Right hindlimb (tissue), 1 donor: Measurements from ENCODE around the gene PSMF1.

Experiments used
- DNase-seq: peaks from one replicate; pipeline ENCODE4 v3.0.0-alpha.2; 2018

PSMF1 gene

DNA sequence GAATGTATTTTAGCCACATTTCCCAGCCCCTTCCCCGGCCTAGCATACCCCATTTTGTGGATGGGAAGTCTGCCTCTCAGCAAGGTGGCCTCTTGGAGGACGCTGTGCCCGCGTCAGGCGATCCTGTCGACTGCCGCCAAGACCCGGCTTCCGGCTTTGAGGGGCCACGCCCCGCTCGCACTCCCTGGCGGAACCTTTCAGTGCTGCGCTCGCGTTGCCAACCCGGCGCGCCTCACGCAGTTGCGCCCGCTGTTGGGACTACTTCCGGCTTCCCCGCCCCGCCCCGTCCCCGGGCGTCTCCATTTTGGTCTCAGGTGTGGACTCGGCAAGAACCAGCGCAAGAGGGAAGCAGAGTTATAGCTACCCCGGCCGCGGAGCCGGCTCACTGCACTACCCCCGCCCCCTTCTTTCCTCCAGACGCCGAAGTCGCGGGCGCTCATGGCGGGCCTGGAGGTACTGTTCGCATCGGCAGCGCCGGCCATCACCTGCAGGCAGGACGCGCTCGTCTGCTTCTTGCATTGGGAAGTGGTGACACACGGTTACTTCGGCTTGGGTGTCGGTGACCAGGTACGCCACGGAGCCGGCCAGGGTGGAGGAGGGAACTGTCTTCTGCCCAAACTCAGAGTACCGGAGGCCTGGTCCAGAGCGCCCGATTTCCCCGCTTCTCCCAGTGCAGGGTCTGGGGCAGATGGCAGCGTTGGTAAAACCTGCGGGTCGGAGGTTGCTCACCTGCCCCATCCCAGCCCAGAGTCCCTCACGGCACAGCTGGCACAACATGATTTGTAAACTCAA lies at the start of gene PSMF1:
Gene PSMF1, plus strand, starts transcription at position 267 of the 792 bp plus-strand sequence. Its CDS starts 172 bp downstream, at position 439.
- DNase-seq = peak; percentile 96

- no peak for DNase-seq
Measured at GRCh38 chr20:1072258-1072657, 46.1 kb upstream of the PSMF1 start.

- DNase-seq = no peak
Measured at GRCh38 chr20:1075616-1076015, 42.8 kb upstream of the PSMF1 start.

DNA sequence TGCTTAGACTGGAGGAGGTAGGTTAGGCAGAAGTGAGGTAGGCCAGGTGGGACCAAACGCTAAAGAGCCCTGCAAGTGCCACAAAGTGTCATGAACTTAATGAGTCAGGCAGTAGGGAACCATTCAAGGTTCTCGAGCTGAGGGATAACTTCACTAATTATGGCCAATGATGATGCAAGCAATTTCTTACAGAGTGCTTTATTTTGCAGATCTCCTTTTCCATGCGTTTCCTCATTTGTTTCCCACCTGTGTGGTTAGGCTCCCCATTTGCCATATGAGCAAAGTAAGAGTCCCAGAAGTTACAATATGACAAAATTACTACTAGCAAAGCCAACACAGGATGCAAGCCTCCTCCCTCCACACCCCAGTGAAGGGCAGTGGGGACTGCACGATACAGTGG lies 36.5 kb upstream of the PSMF1 start:
- no peak for DNase-seq

DNA sequence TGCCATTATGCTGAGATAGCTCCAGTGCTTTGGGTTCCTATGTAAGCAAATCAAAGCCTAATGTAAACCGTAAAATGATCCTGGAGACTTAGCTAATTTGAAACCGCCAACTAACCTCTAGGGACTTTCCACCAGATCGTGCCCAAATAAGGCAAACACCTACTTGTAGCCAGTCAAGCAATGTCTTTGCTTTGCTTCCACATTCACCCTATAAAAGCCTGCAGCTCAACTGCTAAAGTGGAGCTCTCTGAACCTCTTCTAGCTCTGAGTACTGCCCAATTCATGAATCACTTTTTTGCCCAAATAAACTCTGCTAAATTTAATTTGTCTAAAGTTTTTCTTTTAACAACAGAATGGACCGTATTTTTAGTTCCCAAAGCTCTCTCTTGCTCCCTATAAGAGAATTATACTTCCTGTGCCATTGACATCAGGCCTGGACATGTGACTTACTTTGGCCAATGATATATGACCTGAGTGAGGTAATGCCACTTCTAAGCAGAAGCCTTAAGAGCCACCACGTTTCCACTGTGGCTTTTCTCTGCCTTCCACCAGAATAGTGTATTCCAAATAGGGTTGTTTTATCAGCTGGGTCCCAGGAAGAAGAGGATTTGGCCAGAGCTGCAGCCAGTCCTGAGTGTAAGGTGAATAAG lies 34.8 kb upstream of the PSMF1 start:
- no peak for DNase-seq

DNA sequence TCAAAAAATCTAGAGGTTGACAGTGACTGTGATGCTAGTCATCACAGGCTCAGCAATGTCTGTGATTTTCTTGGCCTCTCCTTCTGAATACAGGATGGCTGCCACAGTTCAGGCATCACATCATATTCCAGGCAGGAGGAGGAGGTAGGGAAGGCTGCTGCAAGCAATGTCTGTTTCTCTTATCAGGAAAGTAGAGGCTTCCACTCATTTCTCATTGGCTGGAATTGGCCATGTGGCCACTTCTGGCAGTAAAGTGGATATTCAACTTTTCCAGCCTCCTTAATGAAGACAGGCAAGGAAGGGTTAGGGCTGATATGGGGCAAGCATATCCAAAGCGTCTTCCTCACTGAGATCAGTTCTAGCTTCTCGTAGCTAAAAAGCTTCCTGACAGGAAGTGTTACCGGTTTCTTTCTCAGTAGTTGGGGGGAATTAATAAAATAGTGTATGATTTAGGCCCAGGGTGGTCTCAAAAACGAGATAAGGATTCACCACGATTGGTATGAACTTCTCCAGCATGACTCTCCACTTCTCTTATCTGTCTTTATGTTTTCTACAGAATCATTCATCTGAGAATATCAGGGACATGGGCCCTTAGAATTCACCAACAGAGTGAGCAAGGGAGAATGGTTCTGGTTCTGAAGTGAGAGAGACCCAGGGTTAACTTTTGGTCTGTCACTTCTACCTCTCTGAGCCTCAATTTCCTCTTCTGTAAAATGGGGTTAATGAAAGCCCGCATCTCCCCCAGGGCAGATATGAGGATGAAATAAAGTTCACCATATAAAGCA lies 32.7 kb upstream of the PSMF1 start:
- DNase-seq = no peak

DNA sequence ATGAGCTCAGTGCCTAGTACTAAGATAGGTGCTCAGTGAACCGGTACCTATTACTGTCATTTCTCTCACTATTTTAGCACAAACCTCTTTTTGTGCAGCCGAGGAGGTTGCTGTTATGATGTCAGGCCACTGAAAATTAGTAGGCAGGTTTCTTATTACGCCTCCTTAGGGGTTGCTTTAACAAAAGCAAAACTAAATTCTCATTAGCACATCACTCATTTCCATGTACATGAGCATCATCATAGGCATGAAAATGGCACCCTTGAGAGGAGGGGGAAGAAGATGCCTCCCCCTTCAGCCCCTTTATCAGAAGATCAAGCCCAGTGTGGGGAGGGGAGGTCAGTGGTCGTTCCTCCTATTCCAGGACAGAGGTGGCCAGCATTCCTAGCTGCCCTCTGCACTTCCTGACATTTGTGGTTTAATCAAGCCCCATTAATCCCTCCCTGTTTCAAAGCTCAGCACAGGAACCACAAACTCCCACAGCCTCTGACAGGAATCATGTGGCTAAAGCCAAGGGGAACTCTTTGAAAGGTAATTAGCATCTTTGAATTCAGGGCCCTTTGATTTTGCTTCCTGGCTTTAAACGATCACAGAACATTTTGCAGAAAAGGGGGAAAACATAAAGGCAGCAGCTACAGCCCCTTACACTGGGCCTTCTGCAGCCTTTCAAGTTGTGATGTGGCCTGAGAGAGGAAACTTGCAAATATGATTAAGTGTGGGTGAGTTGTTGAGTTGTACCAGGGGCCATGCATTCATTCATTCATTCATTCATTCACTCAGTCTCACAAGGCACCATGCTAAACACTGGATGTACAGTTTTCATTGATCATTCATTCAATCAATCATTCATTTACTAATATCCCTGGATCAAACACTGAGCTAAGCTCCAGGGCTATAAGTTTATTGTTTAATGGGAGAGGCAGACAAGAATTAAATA lies 31.9 kb upstream of the PSMF1 start:
- no peak for DNase-seq

GRCh38 chr20:1087311-1087905 lies 31.0 kb upstream of the PSMF1 start:
- DNase-seq = no peak

DNA sequence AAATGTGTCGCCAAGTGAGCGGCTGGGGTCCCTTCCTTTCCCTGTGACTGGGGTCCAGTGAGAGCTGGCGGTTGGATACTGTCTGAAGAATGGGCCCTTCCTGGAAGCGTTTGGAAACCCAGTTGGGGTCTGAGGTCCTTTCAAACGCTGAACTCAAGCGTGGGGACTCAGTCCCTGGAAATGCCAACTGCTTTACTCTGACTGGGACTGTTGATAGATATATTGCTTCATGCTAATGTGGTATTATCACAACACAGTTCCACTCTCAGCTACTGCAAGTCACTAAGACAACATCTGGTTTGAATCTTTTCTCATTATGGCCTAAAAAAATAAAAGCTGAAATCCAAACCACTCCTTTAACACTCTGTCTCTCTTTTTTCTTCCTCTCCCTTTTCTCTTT lies 23.7 kb upstream of the PSMF1 start:
- DNase-seq = no peak

DNA sequence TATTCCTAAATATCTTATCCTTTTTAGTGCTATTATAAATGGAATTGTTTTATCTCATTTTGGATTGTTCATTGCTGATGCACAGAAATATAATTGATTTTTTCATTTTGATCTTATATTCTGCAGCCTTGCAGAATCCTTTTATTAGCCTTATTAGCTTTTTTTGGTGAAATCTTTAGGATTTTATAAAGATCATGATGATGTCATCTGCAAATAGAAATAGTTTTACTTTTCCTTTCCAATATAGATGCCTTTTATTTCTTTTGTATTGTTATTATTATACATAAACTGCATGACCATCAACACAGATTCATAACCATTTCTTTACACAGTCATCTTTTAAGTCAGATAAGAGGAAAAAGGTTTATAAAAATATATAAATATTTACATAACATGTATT lies 16.9 kb upstream of the PSMF1 start:
- no peak for DNase-seq

DNA sequence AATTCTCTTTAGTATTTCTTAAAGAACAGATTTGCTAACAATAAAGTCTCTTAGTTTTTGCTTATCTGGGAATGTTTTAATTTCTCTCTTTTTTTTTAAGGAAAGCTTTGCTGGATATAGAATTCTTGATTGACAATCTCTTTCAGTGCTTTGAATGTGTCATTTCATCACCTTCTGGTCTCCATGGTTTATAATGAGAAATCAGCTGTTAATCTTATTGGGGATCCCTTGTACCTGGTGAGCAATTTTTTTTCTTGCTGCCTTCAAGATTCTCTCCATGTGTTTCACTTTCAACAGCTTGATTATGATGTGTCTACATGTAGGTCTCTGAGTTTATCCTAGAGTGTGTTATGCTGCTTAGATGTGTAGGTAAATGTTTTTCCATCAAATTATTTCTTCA lies 16.4 kb upstream of the PSMF1 start:
- no peak for DNase-seq

DNA sequence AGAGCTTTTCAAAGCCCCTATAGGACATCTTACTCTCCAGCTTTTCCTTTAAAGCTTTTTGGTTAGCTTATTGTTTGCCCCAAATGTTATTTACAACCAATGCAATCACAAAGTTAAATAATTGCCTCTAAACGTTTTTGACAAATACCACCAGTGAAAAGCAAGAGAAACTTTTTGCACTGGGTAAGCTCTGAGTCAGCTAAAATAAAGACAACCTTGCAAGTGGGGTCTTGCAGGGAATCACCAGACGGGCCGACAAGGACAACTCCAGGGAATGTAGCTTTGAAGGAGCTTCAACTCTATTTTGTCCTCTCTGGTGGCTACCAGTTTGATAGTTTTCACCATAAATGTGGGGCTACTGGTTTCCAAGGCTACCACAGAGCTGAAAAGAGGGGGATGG lies 14.7 kb upstream of the PSMF1 start:
- DNase-seq = no peak

DNA sequence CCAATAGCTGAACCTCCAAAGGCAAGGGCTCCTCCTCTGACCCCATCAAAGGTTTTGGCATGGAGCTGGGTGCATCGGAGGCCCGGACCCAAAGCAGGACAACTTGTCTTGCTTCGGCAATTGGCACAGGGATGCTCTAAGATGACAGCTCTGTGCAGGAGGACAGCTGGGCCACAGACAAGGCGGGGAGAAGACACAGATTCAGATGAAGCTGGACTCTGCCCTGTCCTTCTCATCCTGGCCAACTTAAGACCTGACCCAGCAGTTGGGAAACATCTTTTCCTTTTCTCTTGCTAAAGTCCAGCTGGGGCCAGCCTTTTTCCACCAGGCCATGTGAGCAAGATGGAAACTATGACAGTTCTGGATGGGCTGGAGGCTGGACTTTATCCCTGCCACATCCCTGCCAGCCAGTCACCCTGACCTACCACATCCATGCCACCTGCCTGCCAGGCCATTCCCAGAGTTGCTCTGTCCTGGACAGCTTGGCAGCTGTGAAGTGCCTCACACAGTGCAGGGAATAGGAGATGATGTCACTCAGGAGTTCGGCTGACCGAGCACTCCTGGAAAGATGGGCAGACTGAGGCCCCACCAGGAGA lies 12.7 kb upstream of the PSMF1 start:
- DNase-seq = no peak

DNA sequence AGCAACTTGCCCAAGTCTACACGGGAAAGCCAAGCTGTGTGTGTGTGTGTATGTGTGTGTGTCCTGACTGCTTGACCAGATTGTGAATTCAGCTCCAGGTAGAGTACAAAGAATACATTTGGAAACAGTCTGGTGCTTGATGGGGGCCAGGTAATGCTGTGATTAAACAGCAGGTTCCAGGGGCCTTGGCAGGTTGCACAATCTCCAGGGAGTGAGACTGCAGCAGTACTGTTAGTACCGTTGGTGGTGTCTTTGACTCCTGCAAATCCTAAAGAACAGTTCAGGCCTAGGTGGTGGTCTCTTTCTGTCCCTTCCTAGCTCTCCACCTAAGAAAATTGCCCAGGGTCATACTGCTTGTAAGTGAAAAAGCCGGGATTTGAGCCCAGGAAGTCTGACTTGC lies 11.2 kb upstream of the PSMF1 start:
- no peak for DNase-seq

DNA sequence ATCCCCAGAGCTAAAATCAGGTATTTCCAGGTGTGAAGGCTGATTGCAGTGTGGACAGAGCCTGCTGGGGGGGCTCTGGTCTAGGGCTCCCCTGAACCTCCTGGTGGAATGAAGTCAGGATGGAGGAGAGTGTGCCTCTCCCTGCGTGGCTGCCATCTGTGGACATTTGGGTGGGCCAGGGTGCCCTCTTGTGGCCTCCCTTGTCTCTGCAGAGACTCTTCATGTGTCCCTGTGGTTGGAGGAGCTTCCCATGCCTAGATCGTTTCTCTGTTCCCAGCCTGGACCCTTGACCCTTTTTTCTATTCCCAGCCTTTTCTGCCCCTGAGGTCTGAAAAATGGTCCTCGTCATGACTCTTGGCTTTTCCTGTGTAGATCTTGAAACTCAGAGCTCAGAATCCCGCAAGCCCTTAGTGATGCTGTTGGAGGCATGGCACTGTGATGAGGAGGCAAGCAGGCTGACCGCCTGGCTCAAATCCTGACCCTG lies 9.9 kb upstream of the PSMF1 start:
- peak; percentile 50 for DNase-seq

- no peak for DNase-seq
Measured at GRCh38 chr20:1112908-1113307, 5.5 kb upstream of the PSMF1 start.

- no peak for DNase-seq
Measured at GRCh38 chr20:1118004-1118335, 432 bp upstream of the PSMF1 start.

- no peak for DNase-seq
Measured at GRCh38 chr20:1119128-1119505, 715 bp downstream of the PSMF1 start.

DNA sequence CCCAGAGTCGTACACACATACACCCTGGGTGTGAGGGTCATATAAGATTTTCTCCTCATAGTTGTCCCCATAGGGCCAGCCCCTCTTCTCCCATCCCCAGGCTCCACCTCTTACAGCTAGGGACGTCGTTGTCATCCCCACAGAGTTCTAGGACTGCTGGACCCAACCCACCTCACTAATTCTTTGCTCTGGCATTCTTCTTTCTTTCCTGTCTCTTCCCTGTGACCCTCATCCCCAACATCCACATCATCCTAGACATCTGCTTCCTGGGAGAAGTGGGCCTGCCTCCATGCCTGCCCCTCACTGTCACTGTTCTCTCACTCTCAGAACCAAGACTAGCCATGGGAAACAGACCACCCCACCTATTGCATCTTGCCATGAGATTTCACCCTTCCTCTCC lies 1.1 kb downstream of the PSMF1 start:
- no peak for DNase-seq

DNA sequence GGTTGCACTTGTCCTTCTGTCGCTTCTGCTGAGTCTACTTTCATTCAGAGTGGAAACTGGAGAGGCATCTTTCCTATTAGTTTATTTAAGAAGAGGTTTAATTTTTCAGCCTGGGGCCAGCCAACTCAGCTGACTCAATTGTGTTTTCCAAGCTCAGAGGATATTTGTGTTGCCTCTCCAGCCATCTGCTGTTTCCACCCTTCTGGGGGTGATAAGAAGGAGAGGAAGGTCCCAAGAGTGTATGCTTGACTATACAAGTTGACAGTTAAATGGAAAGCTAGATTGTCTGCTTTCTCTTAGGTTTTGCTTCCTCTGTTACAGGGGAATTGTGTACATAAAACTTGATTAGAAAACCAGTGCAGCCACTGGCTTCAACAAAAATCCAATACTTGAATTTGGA lies 3.0 kb downstream of the PSMF1 start:
- DNase-seq = no peak

GRCh38 chr20:1122388-1123315 lies 4.2 kb downstream of the PSMF1 start:
- DNase-seq = no peak
